Caco-2 (cell line): ENCODE results near the gene SEC14L5. TPM values are rescaled to one million over a fixed set of nuclear protein-coding genes. Genes with fewer than 3 reads are reported as not detected.

ENCODE experiments used
- BruUV-seq: library from RNA; stranded (reverse); fragments of 400-500 nt; replicated peaks from 2 replicates; lab custom pipeline; 2021; lab: Mats Ljungman, UMichigan
- CTCF ChIA-PET: fragments of 300-600 bp; sonication (Branson Sonifier 250); formaldehyde crosslinking; loops from one replicate; lab custom pipeline; 2022; ENCODE audit warnings: antibody characterized with exemption; lab: Charles Lee
- POLR2A ChIA-PET: fragments of 300-600 bp; sonication (Branson Sonifier 250); formaldehyde crosslinking; loops from one replicate; lab custom pipeline; 2022; ENCODE audit warnings: antibody characterized with exemption; lab: Charles Lee
- DNase-seq, 2 experiments: peaks; one replicate each; pipeline versions ENCODE4 v3.0.0 to v3.0.0-alpha.2; 2020 to 2022
- H3K27me3 ChIP-seq: replicated peaks from 2 replicates; pipeline ENCODE4 v1.6.0; 2011; ENCODE audit warnings: low read length; ENCODE audit not compliant: control insufficient read depth, insufficient read depth
- H3K36me3 ChIP-seq: 2 replicates; pipeline ENCODE4 v1.5.1; 2011; ENCODE audit warnings: low read length; ENCODE audit not compliant: control insufficient read depth, insufficient read depth
- H3K4me1 ChIP-seq: fragments of 250-450 bp; sonication (Bioruptor Pico); 2 replicates; pipeline ENCODE4 v1.5.1; 2020; ENCODE audit warnings: mild to moderate bottlenecking
- H3K4me3 ChIP-seq: 2 replicates; pipeline ENCODE4 v1.5.1; 2011; ENCODE audit warnings: low read depth, mild to moderate bottlenecking, control low read depth, low read length
- H3K9me3 ChIP-seq: fragments of 250-450 bp; sonication (Bioruptor Pico); 2 replicates; pipeline ENCODE4 v1.5.1; 2020; ENCODE audit warnings: mild to moderate bottlenecking, moderate library complexity
- H3K27ac Mint-ChIP-seq: one replicate; pipeline ENCODE4 v1.8.0; 2022; ENCODE audit warnings: mixed read lengths; ENCODE audit not compliant: unreplicated experiment
- H3K27me3 Mint-ChIP-seq: one replicate; pipeline ENCODE4 v1.8.0; 2022; ENCODE audit warnings: mixed read lengths; ENCODE audit not compliant: insufficient read depth, unreplicated experiment
- H3K36me3 Mint-ChIP-seq: one replicate; pipeline ENCODE4 v1.8.0; 2022; ENCODE audit warnings: mild to moderate bottlenecking, mixed read lengths; ENCODE audit not compliant: insufficient read depth, unreplicated experiment
- H3K4me1 Mint-ChIP-seq: one replicate; pipeline ENCODE4 v1.8.0; 2022; ENCODE audit warnings: low read depth, mixed read lengths; ENCODE audit not compliant: unreplicated experiment
- H3K4me3 Mint-ChIP-seq: one replicate; pipeline ENCODE4 v1.8.0; 2022; ENCODE audit warnings: mild to moderate bottlenecking, moderate library complexity, mixed read lengths; ENCODE audit not compliant: unreplicated experiment
- H3K9me3 Mint-ChIP-seq: one replicate; pipeline ENCODE4 v1.8.0; 2022; ENCODE audit warnings: mixed read lengths; ENCODE audit not compliant: unreplicated experiment
- intact Hi-C: fragments of 100-400 bp; cut with micrococcal nuclease; formaldehyde crosslinking; loops from one replicate; pipeline ENCODE4 v1.10.0; 2022; ENCODE audit not compliant: unreplicated experiment
- total RNA-seq: library from RNA; stranded (reverse); gene quantifications from 2 replicates; pipeline ENCODE4 v1.2.3, GENCODE V29; 2022
- TF ChIP-seq, protein P1 (sequence below), 2 experiments: fragments of 200-600 bp in 1 of 2; IDR thresholded peaks; 1 replicate in 1 of 2; 2 replicates in 1 of 2; pipeline versions ENCODE4 v1.5.1 to v1.8.0; 2011 to 2022; ENCODE audit warnings: antibody characterized with exemption in 1 of 2, control low read depth in 1 of 2, inconsistent platforms in 1 of 2, low read depth in 1 of 2, low read length in 1 of 2, mild to moderate bottlenecking in 1 of 2, moderate library complexity in 1 of 2; ENCODE audit not compliant: insufficient read depth in 1 of 2, severe bottlenecking in 1 of 2, unreplicated experiment in 1 of 2

The SEC14L5 gene
- total RNA-seq, 1 experiment from 2014 or later = 0.14 TPM

DNA sequence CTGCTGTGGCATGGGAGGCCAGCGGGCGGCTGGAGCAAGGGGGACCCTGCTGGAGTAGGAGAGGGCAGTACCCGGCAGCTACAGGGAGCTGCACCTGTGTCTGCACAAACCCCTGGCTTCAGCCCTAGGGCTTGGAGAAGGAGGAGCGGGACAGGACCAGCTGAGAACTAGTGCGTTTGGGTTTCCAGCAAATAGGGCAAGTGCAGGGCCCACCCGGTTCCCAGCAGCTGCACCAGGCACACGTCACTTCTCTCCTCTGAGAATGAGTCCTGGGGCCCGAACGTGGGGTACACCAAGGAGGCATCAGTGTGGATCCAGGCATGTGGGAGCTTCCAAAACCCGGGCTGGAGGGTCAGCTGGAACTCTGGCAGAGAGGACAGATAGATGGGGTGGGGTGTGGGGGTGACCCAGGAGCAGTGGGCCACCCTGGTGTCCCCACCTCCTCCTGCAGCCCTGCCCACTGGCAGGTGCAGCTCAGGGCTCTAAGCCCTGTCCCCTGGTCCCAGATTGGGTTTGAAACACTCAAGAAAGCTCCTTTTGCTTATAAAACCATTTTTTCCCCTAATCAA lies 102.0 kb downstream of the SEC14L5 start:
- BruUV-seq = no TSS peak
- no peaks in the 10 kb centered on the region for H3K9me3 Mint-ChIP-seq
- no peak overlapping the region for H3K27ac Mint-ChIP-seq
- no peaks in the 10 kb centered on the region for H3K36me3 ChIP-seq
- H3K4me1 Mint-ChIP-seq = no peaks in the 10 kb centered on the region
- no peaks in the 10 kb centered on the region for H3K36me3 Mint-ChIP-seq
- no peak overlapping the region for H3K4me3 ChIP-seq
- TF ChIP-seq, protein P1, sequence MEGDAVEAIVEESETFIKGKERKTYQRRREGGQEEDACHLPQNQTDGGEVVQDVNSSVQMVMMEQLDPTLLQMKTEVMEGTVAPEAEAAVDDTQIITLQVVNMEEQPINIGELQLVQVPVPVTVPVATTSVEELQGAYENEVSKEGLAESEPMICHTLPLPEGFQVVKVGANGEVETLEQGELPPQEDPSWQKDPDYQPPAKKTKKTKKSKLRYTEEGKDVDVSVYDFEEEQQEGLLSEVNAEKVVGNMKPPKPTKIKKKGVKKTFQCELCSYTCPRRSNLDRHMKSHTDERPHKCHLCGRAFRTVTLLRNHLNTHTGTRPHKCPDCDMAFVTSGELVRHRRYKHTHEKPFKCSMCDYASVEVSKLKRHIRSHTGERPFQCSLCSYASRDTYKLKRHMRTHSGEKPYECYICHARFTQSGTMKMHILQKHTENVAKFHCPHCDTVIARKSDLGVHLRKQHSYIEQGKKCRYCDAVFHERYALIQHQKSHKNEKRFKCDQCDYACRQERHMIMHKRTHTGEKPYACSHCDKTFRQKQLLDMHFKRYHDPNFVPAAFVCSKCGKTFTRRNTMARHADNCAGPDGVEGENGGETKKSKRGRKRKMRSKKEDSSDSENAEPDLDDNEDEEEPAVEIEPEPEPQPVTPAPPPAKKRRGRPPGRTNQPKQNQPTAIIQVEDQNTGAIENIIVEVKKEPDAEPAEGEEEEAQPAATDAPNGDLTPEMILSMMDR (IDR thresholded peaks at IDR 0.05; ENCODE audit: insufficient read depth in 1 of 2, low read depth in 1 of 2, low read length in 1 of 2, severe bottlenecking in 1 of 2, unreplicated experiment in 1 of 2) = no peak
- DNase-seq = no peak
- peaks cover 4% of the 10 kb centered on the region for H3K27me3 Mint-ChIP-seq
- H3K4me1 ChIP-seq = no peaks in the 10 kb centered on the region
- ChIA-PET CTCF (no interaction called here), POLR2A (no interaction called here)
- no peaks in the 10 kb centered on the region for H3K9me3 ChIP-seq
- intact Hi-C loops = no loop called here
- H3K27me3 ChIP-seq = no peaks in the 10 kb centered on the region
- H3K4me3 Mint-ChIP-seq = no peak overlapping the region

DNA sequence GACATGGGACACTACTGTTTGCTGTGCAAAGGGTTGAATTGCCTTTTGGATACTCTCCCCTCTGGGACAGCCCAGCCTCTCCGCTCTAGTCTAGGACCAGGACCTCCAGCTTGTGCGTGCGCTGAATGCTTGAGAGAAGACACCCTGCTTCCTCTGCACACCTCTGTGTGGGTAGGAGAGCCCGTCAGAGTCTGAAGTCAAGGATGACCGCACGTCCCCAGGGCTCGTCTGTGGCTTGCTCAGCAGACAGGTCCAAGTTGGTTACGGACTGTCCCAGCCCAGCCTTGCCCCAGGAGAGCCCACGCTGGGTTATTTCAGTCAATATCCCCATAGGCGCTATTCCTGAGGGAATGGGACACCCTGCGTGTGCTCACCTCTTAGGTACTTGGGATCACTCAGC lies 103.9 kb downstream of the SEC14L5 start:
- H3K36me3 ChIP-seq = no peaks in the 10 kb centered on the region
- ChIA-PET POLR2A (no interaction called here), CTCF (interaction anchor here (0.7 kb wide), 1 partner anchor 69 kb away, joined by 4 read pairs; no protein-coding TSS in a partner anchor)
- H3K27me3 ChIP-seq = no peaks in the 10 kb centered on the region
- H3K4me1 ChIP-seq = no peaks in the 10 kb centered on the region
- no peak overlapping the region for H3K27ac Mint-ChIP-seq
- no TSS peak for BruUV-seq
- no peaks in the 10 kb centered on the region for H3K9me3 Mint-ChIP-seq
- intact Hi-C loops = no loop called here
- peaks cover 5% of the 10 kb centered on the region for H3K27me3 Mint-ChIP-seq
- no peaks in the 10 kb centered on the region for H3K9me3 ChIP-seq
- no peaks in the 10 kb centered on the region for H3K36me3 Mint-ChIP-seq
- no peaks in the 10 kb centered on the region for H3K4me1 Mint-ChIP-seq
- DNase-seq = no peak
- TF ChIP-seq, protein P1 (IDR thresholded peaks at IDR 0.05; ENCODE audit: insufficient read depth in 1 of 2, low read depth in 1 of 2, low read length in 1 of 2, severe bottlenecking in 1 of 2, unreplicated experiment in 1 of 2) = no peak
- H3K4me3 Mint-ChIP-seq = no peak overlapping the region
- no peak overlapping the region for H3K4me3 ChIP-seq

DNA sequence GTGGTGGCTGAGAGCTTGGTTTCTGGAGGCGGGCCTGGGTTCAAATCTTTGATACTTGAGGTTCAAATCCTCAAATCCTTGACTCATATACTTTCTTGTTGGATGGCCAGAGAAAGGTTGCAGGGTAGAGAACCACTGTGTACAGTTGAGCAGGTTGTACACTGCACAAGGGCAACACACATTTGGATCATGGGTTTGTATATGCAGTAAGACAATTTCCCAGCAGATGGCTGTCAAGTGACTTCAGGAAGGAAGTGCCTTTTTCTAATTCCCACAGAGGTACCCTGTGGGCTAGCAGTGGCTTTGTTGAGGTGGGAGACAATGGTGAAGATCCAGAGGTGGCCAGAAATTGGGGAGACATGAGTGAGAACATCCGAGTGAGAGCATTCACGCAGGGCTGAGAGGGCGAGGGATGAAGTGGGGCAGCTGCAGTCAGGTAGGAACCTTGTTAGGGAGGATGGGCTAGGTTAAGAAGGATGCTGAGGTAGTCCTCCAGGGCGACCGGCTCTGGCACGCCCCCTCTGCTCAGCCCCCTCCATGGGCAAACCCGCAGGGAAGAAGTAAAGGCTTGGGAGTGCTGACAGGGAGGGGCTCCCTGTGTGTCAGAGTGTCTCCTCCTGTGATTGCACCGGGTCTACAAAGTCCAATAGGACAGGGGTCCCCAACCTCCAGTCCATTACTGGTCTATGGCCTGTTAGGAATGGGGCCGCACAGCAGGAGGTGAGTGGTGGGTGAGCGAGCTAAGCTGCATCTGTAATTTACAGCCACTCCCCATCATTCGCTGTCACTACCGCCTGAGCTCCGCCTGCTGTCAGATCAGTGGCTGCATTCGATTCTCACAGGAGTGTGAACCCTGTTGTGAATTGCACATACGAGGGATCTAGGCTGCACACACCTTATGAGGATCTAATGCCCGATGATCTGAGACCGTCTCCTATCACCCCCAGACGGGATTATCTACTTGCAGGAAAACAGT lies 104.9 kb downstream of the SEC14L5 start:
- BruUV-seq = no TSS peak
- ChIA-PET CTCF (no interaction called here), POLR2A (no interaction called here)
- H3K27ac Mint-ChIP-seq = no peak overlapping the region
- H3K9me3 ChIP-seq = no peaks in the 10 kb centered on the region
- no peak overlapping the region for H3K4me3 Mint-ChIP-seq
- no peaks in the 10 kb centered on the region for H3K36me3 Mint-ChIP-seq
- H3K36me3 ChIP-seq = no peaks in the 10 kb centered on the region
- no peaks in the 10 kb centered on the region for H3K27me3 ChIP-seq
- intact Hi-C loops = no loop called here
- H3K4me3 ChIP-seq = no peak overlapping the region
- no peak for DNase-seq
- H3K4me1 ChIP-seq = no peaks in the 10 kb centered on the region
- TF ChIP-seq, protein P1 (IDR thresholded peaks at IDR 0.05; ENCODE audit: insufficient read depth in 1 of 2, low read depth in 1 of 2, low read length in 1 of 2, severe bottlenecking in 1 of 2, unreplicated experiment in 1 of 2) = peak in 1 of 2 experiments; percentile 14
- no peaks in the 10 kb centered on the region for H3K4me1 Mint-ChIP-seq
- peaks cover 7% of the 10 kb centered on the region for H3K27me3 Mint-ChIP-seq
- H3K9me3 Mint-ChIP-seq = no peaks in the 10 kb centered on the region
